ENCODE measurements around the gene GLP2R. TPM values are rescaled to one million over a fixed set of nuclear protein-coding genes. Genes with fewer than 3 reads are reported as not detected.
"Not testable (repeated sequence)": the region's sequence is repeated elsewhere in the genome, so short reads cannot be mapped to it uniquely, and the experiment has no call there.

GLP2R gene
- total RNA-seq, 1 donor = not detected

DNA sequence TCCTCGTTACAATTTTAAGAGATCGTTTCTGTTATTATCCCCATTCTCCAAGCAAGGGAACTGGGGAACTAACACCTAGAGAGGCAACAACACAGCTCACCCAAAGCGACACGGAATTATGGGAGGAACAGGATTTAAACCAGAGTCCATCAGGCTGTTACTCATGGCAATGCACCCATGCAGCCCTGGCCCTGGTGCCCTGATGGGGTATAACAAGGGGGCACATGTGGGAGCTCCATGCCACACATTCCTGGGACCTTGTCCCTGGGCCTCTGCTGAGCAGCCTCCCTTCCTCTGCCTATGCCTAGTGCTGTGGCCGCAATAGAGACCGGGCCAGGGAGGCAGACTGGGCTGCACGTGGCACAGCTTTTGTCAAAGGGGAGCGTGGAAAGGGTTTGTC, 92.6 kb downstream of the GLP2R start:
- no peaks in the 10 kb centered on the region for H3K9me3 ChIP-seq (ENCODE audit: low read depth, low read length)
- TF ChIP-seq, protein P1, sequence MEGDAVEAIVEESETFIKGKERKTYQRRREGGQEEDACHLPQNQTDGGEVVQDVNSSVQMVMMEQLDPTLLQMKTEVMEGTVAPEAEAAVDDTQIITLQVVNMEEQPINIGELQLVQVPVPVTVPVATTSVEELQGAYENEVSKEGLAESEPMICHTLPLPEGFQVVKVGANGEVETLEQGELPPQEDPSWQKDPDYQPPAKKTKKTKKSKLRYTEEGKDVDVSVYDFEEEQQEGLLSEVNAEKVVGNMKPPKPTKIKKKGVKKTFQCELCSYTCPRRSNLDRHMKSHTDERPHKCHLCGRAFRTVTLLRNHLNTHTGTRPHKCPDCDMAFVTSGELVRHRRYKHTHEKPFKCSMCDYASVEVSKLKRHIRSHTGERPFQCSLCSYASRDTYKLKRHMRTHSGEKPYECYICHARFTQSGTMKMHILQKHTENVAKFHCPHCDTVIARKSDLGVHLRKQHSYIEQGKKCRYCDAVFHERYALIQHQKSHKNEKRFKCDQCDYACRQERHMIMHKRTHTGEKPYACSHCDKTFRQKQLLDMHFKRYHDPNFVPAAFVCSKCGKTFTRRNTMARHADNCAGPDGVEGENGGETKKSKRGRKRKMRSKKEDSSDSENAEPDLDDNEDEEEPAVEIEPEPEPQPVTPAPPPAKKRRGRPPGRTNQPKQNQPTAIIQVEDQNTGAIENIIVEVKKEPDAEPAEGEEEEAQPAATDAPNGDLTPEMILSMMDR (IDR thresholded peaks at IDR 0.05; ENCODE audit: extremely low read depth, low read depth, low read length) = no peak
- H3K4me2 ChIP-seq (ENCODE audit: insufficient read depth, low read length) = no peak overlapping the region
- H3K4me3 ChIP-seq (ENCODE audit: insufficient read depth, low read length) = no peak overlapping the region
- H3K4me1 ChIP-seq (ENCODE audit: insufficient read depth, low read length) = no peaks in the 10 kb centered on the region
- H3K36me3 ChIP-seq (ENCODE audit: insufficient read depth, low read length) = no peaks in the 10 kb centered on the region
- H3K27me3 ChIP-seq (ENCODE audit: insufficient read depth, low read length) = no peaks in the 10 kb centered on the region
- H3K27ac ChIP-seq (ENCODE audit: low read depth, low read length) = no peak overlapping the region
- no peak overlapping the region for H2AFZ ChIP-seq (ENCODE audit: low read length)
- H4K20me1 ChIP-seq (ENCODE audit: insufficient read depth, low read length) = no peaks in the 10 kb centered on the region
- peak; percentile 81 for DNase-seq (ENCODE audit: insufficient read length, low spot score, missing footprints)
- no peaks in the 10 kb centered on the region for H3K79me2 ChIP-seq (ENCODE audit: insufficient read depth, low read length)

DNA sequence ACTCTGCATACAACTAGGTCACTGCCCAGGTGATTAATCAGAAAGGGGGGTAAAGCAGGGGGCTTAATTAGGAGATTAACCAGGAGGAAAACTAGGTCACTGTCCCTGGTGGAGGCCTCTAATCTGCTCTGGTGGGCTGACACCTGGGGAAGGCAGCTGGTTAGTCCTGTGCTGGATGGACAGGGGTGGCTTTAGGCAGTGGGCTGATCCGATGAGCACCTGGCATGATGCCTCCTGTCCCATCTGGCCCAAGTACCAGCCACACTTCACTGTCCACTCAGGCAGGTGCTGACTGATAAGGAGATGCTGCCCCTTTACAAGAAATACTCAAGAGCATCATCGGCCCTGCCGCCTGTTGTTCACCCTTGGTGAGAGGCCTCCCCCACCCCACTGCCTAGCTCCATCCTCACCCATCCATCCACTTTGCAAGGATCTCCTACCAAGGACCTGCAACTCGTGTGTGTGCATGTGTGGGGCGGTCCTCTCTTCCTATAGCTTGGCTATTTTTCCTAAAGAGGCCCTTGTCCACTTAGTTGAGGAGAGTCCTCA, 93.2 kb downstream of the GLP2R start:
- H3K4me3 ChIP-seq (ENCODE audit: insufficient read depth, low read length) = no peak overlapping the region

DNA sequence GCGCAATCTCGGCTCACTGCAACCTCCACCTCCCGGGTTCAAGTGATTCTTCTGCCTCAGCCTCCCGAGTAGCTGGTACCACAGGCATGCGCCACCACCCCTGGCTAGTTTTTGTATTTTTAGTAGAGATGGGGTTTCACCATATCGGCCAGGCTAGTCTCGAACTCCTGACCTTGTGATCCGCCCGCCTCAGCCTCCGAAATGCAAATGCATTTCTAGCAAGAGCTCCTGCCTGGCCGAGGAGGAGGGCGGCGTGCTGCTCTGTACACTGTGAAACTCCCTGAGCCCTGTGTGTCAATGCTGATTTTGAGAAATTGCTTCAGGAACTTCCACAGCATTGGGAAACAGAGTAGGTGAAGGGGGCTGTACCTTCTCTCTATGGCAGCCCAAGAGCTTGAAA, 95.5 kb downstream of the GLP2R start:
- not testable (repeated sequence) for H3K36me3 ChIP-seq (ENCODE audit: insufficient read depth, low read length); H3K27ac ChIP-seq (ENCODE audit: low read depth, low read length); H3K9me3 ChIP-seq (ENCODE audit: low read depth, low read length); H3K4me1 ChIP-seq (ENCODE audit: insufficient read depth, low read length); H3K79me2 ChIP-seq (ENCODE audit: insufficient read depth, low read length); H3K27me3 ChIP-seq (ENCODE audit: insufficient read depth, low read length); H4K20me1 ChIP-seq (ENCODE audit: insufficient read depth, low read length); H2AFZ ChIP-seq (ENCODE audit: low read length); DNase-seq (ENCODE audit: insufficient read length, low spot score, missing footprints); H3K4me3 ChIP-seq (ENCODE audit: insufficient read depth, low read length); H3K4me2 ChIP-seq (ENCODE audit: insufficient read depth, low read length)

More for the DNA sequence above, 93.2 kb downstream of the GLP2R start:
- Histone ChIP-seq H3K79me2 (ENCODE audit: insufficient read depth, low read length) (no peaks in the 10 kb centered on the region), H3K4me1 (ENCODE audit: insufficient read depth, low read length) (no peaks in the 10 kb centered on the region), H3K9me3 (ENCODE audit: low read depth, low read length) (no peaks in the 10 kb centered on the region), H3K4me2 (ENCODE audit: insufficient read depth, low read length) (no peak overlapping the region), H4K20me1 (ENCODE audit: insufficient read depth, low read length) (no peaks in the 10 kb centered on the region), H3K27ac (ENCODE audit: low read depth, low read length) (no peak overlapping the region), H3K27me3 (ENCODE audit: insufficient read depth, low read length) (no peaks in the 10 kb centered on the region), H3K36me3 (ENCODE audit: insufficient read depth, low read length) (no peaks in the 10 kb centered on the region), H2AFZ (ENCODE audit: low read length) (no peak overlapping the region)
- TF ChIP-seq, protein P1 (IDR thresholded peaks at IDR 0.05; ENCODE audit: extremely low read depth, low read depth, low read length) = no peak
- DNase-seq (ENCODE audit: insufficient read length, low spot score, missing footprints) = no peak

DNA sequence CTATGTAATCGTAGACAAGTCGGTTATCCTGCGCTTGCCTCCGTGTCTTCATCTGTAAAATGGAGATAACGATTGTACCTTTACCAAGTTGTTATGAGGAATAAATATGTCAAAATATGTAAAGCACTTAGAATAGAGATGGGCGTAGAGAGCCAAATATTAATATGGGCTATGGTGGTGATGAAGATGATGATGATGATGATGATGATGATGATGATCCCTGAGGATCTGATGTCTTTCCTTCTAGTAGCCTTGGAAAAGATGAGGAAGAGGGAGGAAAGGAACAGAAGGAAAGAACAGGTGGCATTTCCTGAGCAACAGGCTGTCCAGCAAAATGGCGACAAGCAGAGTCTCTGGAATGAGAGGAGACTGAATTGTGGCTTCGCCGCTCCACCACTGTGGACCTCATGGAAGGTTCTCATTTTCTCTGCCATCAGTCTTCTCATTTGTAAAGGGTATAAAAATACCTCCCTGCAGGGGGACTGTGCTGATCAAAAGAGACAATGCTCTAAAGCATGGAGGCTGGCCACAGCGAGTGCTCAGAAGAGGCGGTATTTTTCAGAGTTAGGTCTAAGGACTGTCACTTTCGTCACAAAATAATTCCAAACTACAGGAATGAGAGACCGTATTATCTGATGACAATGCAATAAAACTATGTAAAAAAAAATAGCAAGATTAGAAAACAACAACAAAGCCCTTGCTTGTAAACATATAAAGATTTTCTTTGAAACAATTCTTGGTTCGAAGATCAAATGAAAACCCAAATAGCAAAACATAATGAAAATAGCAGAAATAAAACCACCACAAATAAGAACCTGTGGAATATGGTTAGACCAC, 96.5 kb downstream of the GLP2R start:
- Histone ChIP-seq H3K79me2 (ENCODE audit: insufficient read depth, low read length) (no peaks in the 10 kb centered on the region), H4K20me1 (ENCODE audit: insufficient read depth, low read length) (no peaks in the 10 kb centered on the region), H3K4me2 (ENCODE audit: insufficient read depth, low read length) (no peak overlapping the region), H3K4me3 (ENCODE audit: insufficient read depth, low read length) (no peak overlapping the region), H3K36me3 (ENCODE audit: insufficient read depth, low read length) (no peaks in the 10 kb centered on the region), H3K9me3 (ENCODE audit: low read depth, low read length) (no peaks in the 10 kb centered on the region), H2AFZ (ENCODE audit: low read length) (no peak overlapping the region), H3K27me3 (ENCODE audit: insufficient read depth, low read length) (no peaks in the 10 kb centered on the region), H3K27ac (ENCODE audit: low read depth, low read length) (no peak overlapping the region), H3K4me1 (ENCODE audit: insufficient read depth, low read length) (no peaks in the 10 kb centered on the region)
- no peak for DNase-seq (ENCODE audit: insufficient read length, low spot score, missing footprints)
- TF ChIP-seq, protein P1 (IDR thresholded peaks at IDR 0.05; ENCODE audit: extremely low read depth, low read depth, low read length) = no peak

All from osteoblast (primary cell).